Activated CD8-positive, alpha-beta memory T cell treated with anti-CD3 and anti-CD28 coated beads, Interleukin-2, amount 50 U/mL, for 1 hour (primary cell): ENCODE data around the gene SFRP2.

Source experiments
- DNase-seq: peaks from one replicate; pipeline ENCODE4 v3.0.0-alpha.2; 2020; ENCODE audit errors: extremely low read depth

Gene SFRP2

DNA sequence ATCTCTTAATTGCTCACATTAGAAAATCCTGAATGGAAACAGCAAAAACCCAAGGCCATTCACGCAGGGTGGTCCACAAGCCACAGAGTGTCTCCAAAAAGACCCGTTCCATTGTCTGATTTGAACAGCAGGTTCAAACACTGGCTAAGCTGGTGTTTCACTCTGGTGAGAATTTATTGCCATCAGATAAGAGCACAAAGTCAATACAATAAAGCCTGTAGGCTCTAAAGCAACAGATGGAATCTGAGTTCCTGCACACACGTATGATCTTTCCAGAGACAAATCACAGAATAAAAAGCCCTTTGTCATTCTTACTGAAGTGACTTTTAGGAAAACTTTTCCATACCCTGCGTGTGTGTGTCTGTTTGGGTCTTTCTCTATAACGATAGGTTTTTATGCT, 5.1 kb upstream of the SFRP2 start:
- no peak for DNase-seq

DNA sequence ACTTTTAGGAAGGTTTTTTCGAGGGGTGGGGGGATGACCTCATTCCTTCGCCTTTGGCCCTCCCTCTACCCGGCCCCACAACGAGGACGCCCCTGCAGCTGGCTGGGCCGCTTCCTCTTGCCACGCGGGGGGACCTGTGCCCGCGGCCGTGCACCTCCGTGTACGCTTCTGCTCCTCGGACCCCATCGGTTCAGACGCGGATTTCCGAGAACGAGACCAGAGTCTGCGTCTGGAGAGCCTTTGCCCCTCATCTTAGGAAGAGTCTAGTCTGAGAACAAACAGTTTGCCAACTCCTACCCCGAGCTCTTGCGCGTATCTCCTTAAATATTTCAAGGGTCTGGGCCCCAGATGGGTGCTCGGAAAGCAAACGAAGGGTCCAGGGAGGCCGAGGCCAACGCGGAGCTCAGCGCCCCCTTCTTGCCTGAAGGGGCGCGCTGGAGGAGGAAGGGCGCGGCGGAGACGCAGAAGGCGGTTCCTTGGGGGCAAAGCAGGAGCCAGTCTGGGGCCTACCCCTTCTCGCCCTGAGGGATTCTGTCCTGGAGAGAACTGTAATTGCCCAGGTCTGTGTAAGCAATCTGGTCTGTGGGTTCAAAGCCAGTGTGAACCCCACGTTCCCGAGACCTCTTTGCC, 3.9 kb upstream of the SFRP2 start:
- DNase-seq: no peak

- no peak for DNase-seq
Measured at GRCh38 chr4:153791746-153792617, 3.1 kb upstream of the SFRP2 start.

DNA sequence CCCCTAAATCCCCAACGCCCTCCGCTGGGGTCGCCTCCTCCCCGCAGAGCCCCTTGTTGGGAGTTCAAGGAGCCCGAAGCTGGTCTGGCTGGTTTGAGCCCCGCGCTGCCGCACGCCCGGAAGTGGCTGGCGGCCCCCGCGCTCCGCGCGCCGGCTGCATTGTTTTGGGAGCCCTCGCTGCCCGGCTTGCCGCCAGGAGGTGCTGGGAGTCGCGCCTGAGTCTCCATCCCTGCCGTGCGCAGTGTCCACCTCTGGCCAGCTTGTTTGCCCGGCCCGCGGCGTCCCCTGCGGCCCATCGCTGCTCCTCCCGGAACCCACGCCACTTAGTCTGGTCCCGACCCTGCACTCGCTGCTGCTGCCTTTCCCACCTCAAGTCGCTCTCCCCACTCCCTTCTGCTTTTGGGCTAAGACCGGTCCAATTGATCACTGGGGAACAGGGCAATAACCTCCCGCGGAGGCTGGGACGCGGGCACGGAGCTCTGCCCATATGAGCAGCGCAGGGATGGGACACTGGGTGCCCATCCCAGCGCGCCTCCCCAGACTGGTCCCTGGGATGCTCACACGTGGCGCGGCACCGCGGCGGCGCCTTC, 2.2 kb upstream of the SFRP2 start:
- DNase-seq: no peak

- no peak for DNase-seq
Measured at GRCh38 chr4:153790500-153790865, 1.6 kb upstream of the SFRP2 start.

GRCh38 chr4:153789741-153790499, 1.0 kb upstream of the SFRP2 start:
- DNase-seq: no peak

GRCh38 chr4:153788051-153788412, 851 bp downstream of the SFRP2 start:
- DNase-seq: no peak

DNA sequence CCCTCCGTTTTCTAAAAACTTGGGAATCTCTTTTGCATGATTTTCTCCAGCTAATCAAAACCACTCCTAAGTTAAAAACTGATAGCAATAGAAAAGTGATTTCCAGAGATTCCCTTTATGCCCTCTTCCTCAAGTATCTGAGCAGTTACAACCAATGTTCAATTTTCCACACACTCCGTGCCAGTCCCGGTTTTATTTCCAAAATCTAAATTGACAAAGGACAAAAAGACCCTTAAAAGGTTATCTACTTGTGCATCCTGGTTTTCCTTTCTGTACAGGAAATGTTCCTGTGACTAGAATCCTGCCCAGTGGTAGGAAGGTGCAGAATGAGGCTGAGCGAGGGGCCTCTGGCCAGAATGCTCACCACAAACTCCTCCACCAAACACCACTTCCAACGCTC, 1.3 kb downstream of the SFRP2 start:
- DNase-seq: no peak

GRCh38 chr4:153787061-153787560, 1.8 kb downstream of the SFRP2 start:
- no peak for DNase-seq

DNA sequence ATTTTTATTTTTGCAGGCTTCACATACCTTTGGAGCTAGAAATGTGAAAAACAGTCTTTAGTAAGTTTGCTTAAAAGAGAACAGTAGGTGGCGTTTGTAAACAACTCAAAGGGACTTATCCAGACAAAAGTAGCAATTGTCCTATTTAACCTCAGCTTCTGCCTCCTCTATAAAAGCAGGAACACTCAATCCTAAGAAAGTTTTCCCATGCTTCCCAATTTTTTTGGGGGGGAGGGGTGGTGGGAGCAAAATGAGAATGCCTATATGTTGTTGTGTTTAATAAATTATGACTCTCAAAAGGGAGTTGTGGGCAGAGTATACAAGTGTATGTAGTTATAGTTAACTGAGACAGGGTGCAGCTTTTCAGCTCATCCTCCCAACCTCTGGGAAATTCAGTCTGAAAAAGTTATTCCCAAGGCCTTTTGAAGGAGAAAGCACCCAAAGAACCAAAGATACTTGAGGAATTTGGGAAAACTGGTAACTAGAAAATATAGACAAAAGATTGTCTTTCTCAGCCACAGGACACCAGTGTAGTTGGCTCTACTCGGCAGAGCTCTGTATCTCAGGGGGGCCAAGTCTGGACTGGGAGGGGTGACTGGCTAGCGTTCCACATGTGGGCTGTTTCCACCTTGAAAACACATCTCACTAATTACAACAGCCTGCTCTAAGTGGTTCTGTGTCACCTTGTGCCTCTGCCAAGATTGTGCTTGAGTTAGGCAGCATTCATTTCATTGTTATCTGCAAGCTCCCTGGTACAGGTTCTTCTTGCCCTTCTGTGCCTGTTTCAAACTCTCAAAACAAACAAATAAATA, 2.8 kb downstream of the SFRP2 start:
- DNase-seq: no peak

- no peak for DNase-seq
Measured at GRCh38 chr4:153784166-153784699, 4.7 kb downstream of the SFRP2 start.

DNA sequence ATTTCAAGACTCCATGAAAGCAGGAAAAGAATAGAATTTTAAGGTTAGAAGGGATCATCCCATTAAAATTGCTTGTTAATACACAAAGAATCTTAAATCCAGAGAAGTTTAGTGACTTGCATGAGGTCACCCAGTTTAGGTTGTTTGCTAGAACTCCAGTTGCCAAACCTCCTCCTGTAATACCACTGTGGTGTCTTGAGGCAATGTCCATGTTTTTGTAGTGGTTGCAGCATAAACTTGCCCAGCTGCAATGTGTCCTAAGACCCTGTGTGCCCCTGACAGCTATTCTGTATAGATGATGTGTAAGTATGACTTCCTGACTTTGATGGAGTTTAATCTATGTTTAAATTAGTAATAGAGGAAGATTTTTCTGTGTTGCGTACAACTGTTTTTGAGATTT, 6.3 kb downstream of the SFRP2 start:
- no peak for DNase-seq

- no peak for DNase-seq
Measured at GRCh38 chr4:153781717-153782416, 7.0 kb downstream of the SFRP2 start.

DNA sequence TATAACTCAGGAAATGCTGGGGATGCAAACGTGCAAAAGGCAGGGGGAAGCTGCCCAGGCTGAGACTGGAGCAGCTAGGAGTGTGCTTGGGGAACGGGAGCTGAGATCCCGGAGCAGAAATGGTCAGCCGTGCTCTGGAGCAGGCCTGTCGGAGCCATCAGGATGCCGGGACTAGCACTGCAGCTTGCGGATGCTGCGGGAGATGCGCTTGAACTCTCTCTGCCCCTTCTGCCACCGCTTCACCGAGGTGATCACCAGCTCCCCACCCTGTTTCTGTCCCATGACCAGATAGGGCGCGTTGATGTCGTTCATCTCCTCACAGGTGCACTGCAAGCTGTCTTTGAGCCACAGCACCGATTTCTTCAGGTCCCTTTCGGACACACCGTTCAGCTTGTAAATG, 7.6 kb downstream of the SFRP2 start:
- no peak for DNase-seq

GRCh38 chr4:153780876-153781275, 8.0 kb downstream of the SFRP2 start:
- no peak for DNase-seq

DNA sequence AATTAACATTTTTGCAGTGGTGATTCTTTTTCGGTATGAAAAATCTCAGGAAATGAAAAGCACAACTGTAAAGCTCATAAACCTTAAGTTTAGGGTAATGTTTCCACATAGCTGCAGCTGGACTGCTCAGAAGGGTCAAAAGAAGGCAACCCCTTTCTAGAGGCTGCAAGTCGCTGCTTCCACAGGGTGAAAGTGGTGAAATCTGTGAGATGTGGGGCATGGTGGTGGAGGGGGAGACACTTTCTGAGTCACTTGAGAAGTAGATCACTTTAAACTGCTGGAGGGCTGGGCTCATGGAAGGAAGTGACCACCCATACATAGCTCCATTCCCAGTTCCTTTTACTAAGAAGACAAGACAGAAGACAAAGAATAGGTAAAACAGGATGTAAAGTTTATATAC, 8.7 kb downstream of the SFRP2 start:
- DNase-seq: no peak

- no peak for DNase-seq
Measured at GRCh38 chr4:153778383-153778782, 10.5 kb downstream of the SFRP2 start.

DNA sequence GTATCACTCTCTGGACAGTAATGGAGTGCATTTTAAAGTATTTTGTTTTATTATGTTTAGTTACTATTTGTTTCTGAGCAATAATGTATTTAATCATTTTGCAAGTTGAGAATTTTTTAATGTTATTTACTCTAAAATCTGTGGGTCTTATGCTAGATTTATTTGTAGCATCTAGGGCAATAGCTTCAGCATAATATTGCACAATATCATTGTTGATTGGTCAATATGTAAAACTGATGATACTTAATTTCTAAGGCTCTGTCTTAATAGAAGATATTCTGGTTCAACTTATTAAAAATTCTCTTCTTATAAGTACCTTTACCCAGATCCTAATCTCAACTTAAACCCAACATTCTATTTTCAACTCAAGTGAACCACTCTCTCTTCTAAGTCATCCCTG, 11.5 kb downstream of the SFRP2 start:
- DNase-seq: no peak

- no peak for DNase-seq
Measured at GRCh38 chr4:153776601-153777000, 12.3 kb downstream of the SFRP2 start.

- no peak for DNase-seq
Measured at GRCh38 chr4:153773236-153773690, 15.6 kb downstream of the SFRP2 start.
